ENCODE data around the gene DPP6. TPM values are rescaled to one million over a fixed set of nuclear protein-coding genes. Genes with fewer than 3 reads are reported as not detected.

The DPP6 gene
- total RNA-seq, 1 donor from 2014 or later, result 1.4 TPM

GRCh38 chr7:154915600-154915999 lies 863.4 kb downstream of the DPP6 start:
- no peak overlapping the region for H3K4me3 Mint-ChIP-seq (ENCODE audit: unreplicated experiment)
- no peaks in the 10 kb centered on the region for H3K4me1 Mint-ChIP-seq (ENCODE audit: unreplicated experiment)
- H3K36me3 Mint-ChIP-seq (ENCODE audit: low read depth, unreplicated experiment), result peaks cover 8% of the 10 kb centered on the region
- peaks cover 4% of the 10 kb centered on the region for H3K27me3 Mint-ChIP-seq (ENCODE audit: unreplicated experiment)
- TF ChIP-seq CTCF (IDR thresholded peaks at IDR 0.05; ENCODE audit: unreplicated experiment), result no peak
- no peak for DNase-seq (ENCODE audit: low spot score)
- no peak overlapping the region for H3K27ac Mint-ChIP-seq (ENCODE audit: unreplicated experiment)
- no peaks in the 10 kb centered on the region for H3K9me3 Mint-ChIP-seq (ENCODE audit: unreplicated experiment)

- H3K36me3 Mint-ChIP-seq (ENCODE audit: low read depth, unreplicated experiment), result peaks cover 1% of the 10 kb centered on the region
- TF ChIP-seq CTCF (IDR thresholded peaks at IDR 0.05; ENCODE audit: unreplicated experiment), result no peak
- H3K27ac Mint-ChIP-seq (ENCODE audit: unreplicated experiment), result no peak overlapping the region
- no peak for DNase-seq (ENCODE audit: low spot score)
- no peak overlapping the region for H3K4me3 Mint-ChIP-seq (ENCODE audit: unreplicated experiment)
- H3K27me3 Mint-ChIP-seq (ENCODE audit: unreplicated experiment), result peaks cover 2% of the 10 kb centered on the region
- no peaks in the 10 kb centered on the region for H3K9me3 Mint-ChIP-seq (ENCODE audit: unreplicated experiment)
- no peaks in the 10 kb centered on the region for H3K4me1 Mint-ChIP-seq (ENCODE audit: unreplicated experiment)
Measured at GRCh38 chr7:154916381-154916780, 864.2 kb downstream of the DPP6 start.

GRCh38 chr7:154916856-154917807 lies 864.9 kb downstream of the DPP6 start:
- no peak for TF ChIP-seq CTCF (IDR thresholded peaks at IDR 0.05; ENCODE audit: unreplicated experiment)
- H3K4me3 Mint-ChIP-seq (ENCODE audit: unreplicated experiment), result no peak overlapping the region
- H3K27ac Mint-ChIP-seq (ENCODE audit: unreplicated experiment), result no peak overlapping the region
- H3K4me1 Mint-ChIP-seq (ENCODE audit: unreplicated experiment), result no peaks in the 10 kb centered on the region
- H3K9me3 Mint-ChIP-seq (ENCODE audit: unreplicated experiment), result no peaks in the 10 kb centered on the region
- H3K36me3 Mint-ChIP-seq (ENCODE audit: low read depth, unreplicated experiment), result no peaks in the 10 kb centered on the region
- no peak for DNase-seq (ENCODE audit: low spot score)
- H3K27me3 Mint-ChIP-seq (ENCODE audit: unreplicated experiment), result peaks cover 2% of the 10 kb centered on the region

- H3K27me3 Mint-ChIP-seq (ENCODE audit: unreplicated experiment), result peaks cover 2% of the 10 kb centered on the region
- no peaks in the 10 kb centered on the region for H3K4me1 Mint-ChIP-seq (ENCODE audit: unreplicated experiment)
- no peak for DNase-seq (ENCODE audit: low spot score)
- TF ChIP-seq CTCF (IDR thresholded peaks at IDR 0.05; ENCODE audit: unreplicated experiment), result no peak
- no peak overlapping the region for H3K27ac Mint-ChIP-seq (ENCODE audit: unreplicated experiment)
- no peaks in the 10 kb centered on the region for H3K36me3 Mint-ChIP-seq (ENCODE audit: low read depth, unreplicated experiment)
- H3K9me3 Mint-ChIP-seq (ENCODE audit: unreplicated experiment), result peaks cover 4% of the 10 kb centered on the region
- no peak overlapping the region for H3K4me3 Mint-ChIP-seq (ENCODE audit: unreplicated experiment)
Measured at GRCh38 chr7:154917808-154918160, 865.6 kb downstream of the DPP6 start.

- Mint-ChIP-seq H3K9me3 (ENCODE audit: unreplicated experiment) (peaks cover 5% of the 10 kb centered on the region), H3K27me3 (ENCODE audit: unreplicated experiment) (peaks cover 2% of the 10 kb centered on the region), H3K27ac (ENCODE audit: unreplicated experiment) (no peak overlapping the region), H3K36me3 (ENCODE audit: low read depth, unreplicated experiment) (no peaks in the 10 kb centered on the region), H3K4me3 (ENCODE audit: unreplicated experiment) (no peak overlapping the region), H3K4me1 (ENCODE audit: unreplicated experiment) (no peaks in the 10 kb centered on the region)
- no peak for DNase-seq (ENCODE audit: low spot score)
- no peak for TF ChIP-seq CTCF (IDR thresholded peaks at IDR 0.05; ENCODE audit: unreplicated experiment)
Measured at GRCh38 chr7:154918266-154918665, 866.1 kb downstream of the DPP6 start.
